ENCODE measurements around the gene ANO8. TPM values are rescaled to one million over a fixed set of nuclear protein-coding genes. Genes with fewer than 3 reads are reported as not detected.
A peak's percentile ranks its signal among the peaks of the same experiment; 100 is the strongest.

Gene ANO8
- total and polyA plus RNA-seq, 7 donors: 1.5 to 14.3 (median 11.9) TPM

- intact Hi-C loops (cut with DNase I): no loop called here
- ATAC-seq (no peak), DNase-seq (no peak)
- no peak overlapping the region for H3K27ac ChIP-seq
- no peaks in the 10 kb centered on the region for H3K4me1 ChIP-seq
- H3K36me3 ChIP-seq (ENCODE audit: insufficient read depth in 1 of 2, low read depth in 1 of 2): no peaks in the 10 kb centered on the region
- H3K4me3 ChIP-seq: no peak overlapping the region
- H3K9me3 ChIP-seq: no peaks in the 10 kb centered on the region
- H3K27me3 ChIP-seq (ENCODE audit: insufficient read depth in 3 of 3, low read length in 2 of 3): no peaks in the 10 kb centered on the region
- TF ChIP-seq CTCF (IDR thresholded peaks at IDR 0.05): no peak
- 79% methylated on average over 6 of the region's 6 CpGs for WGBS, 3 donors
These were observed 25.5 kb upstream of the ANO8 start for GRCh38 chr19:17359905-17360800.

GRCh38 chr19:17358395-17358794, 23.7 kb upstream of the ANO8 start:
- WGBS, 3 donors: 55 to 59% (median 56%) methylated on average over 7 of the region's 7 CpGs
- ATAC-seq: peak in 3 of 4 donors; percentile 43 to 73 (median 70)
- peak in 1 of 2 donors; percentile 43 for DNase-seq
- peak overlapping the region; percentile 46 for H3K27ac ChIP-seq
- intact Hi-C loops (cut with DNase I): no loop called here
- H3K4me1 ChIP-seq: no peaks in the 10 kb centered on the region
- no peaks in the 10 kb centered on the region for H3K27me3 ChIP-seq (ENCODE audit: insufficient read depth in 3 of 3, low read length in 2 of 3)
- TF ChIP-seq CTCF (IDR thresholded peaks at IDR 0.05): no peak
- no peaks in the 10 kb centered on the region for H3K36me3 ChIP-seq (ENCODE audit: insufficient read depth in 1 of 2, low read depth in 1 of 2)
- H3K9me3 ChIP-seq: no peaks in the 10 kb centered on the region
- no peak overlapping the region for H3K4me3 ChIP-seq

GRCh38 chr19:17357724-17358123, 23.1 kb upstream of the ANO8 start:
- no peak overlapping the region for H3K4me3 ChIP-seq
- intact Hi-C loops (cut with DNase I): no loop called here
- ATAC-seq (peak in 1 of 4 donors; percentile 42), DNase-seq (no peak)
- peak overlapping the region; percentile 46 for H3K27ac ChIP-seq
- H3K9me3 ChIP-seq: no peaks in the 10 kb centered on the region
- no peak for TF ChIP-seq CTCF (IDR thresholded peaks at IDR 0.05)
- H3K4me1 ChIP-seq: no peaks in the 10 kb centered on the region
- 57 to 65% (median 57%) methylated on average over 10 to 11 of the region's 11 CpGs for WGBS, 3 donors
- no peaks in the 10 kb centered on the region for H3K27me3 ChIP-seq (ENCODE audit: insufficient read depth in 3 of 3, low read length in 2 of 3)
- no peaks in the 10 kb centered on the region for H3K36me3 ChIP-seq (ENCODE audit: insufficient read depth in 1 of 2, low read depth in 1 of 2)

- Histone ChIP-seq H3K36me3 (ENCODE audit: insufficient read depth in 1 of 2, low read depth in 1 of 2) (no peaks in the 10 kb centered on the region), H3K27ac (peak overlapping the region; percentile 46), H3K4me3 (no peak overlapping the region), H3K27me3 (ENCODE audit: insufficient read depth in 3 of 3, low read length in 2 of 3) (no peaks in the 10 kb centered on the region), H3K4me1 (no peaks in the 10 kb centered on the region), H3K9me3 (no peaks in the 10 kb centered on the region)
- intact Hi-C loops (cut with DNase I): no loop called here
- DNase-seq (no peak), ATAC-seq (no peak)
- no peak for TF ChIP-seq CTCF (IDR thresholded peaks at IDR 0.05)
- WGBS, 3 donors: 80 to 87% (median 87%) methylated on average over 7 of the region's 7 CpGs
These were observed 22.5 kb upstream of the ANO8 start for GRCh38 chr19:17357078-17357666.

All from psoas muscle (tissue), 8 donors.